Measurements from ENCODE around the gene MAP1S.

DNA sequence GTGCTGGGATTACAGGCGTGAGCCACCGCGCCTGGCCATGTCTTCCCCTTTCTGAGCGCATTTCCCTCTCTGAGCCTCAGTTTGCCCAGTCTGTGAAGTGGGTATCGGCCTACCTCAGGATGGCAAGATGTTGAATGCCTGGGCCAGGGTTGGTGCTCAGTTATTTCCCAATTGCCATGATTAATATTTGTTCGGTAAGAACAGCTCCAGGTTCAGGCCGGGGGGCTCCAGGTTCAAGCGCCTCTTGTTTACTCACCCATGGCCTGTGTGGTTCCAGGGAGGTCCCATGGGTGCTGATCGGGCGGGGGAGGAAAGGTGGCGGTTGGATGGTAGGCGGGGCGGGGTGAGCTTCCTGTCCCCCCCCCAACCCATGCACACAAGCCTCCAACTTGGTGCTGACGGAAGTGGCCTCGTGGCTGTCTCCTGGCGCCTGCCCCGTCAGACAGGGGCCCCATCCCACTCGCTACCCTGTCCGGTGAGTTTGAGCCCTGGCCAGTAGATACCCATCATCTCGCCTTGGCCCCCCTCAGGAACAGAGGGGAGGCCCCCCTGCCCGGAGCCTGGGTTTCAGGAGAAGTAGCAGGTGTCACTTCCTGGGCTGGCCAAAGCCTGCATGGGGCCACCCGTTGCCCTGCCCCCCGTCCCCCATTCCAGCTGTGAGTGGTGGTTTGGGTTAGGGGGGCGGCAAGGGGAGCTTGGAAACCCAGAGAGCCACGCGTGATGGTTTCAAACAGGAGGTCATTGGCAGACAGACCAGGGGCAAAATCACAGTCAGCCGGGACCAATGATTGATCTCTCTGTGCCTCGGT lies 32.0 kb downstream of the MAP1S start, which contains the start of gene FCHO1:
- TF ChIP-seq CHD2 (IDR thresholded peaks at IDR 0.05; ENCODE audit: low read length): no peak
- TF ChIP-seq RFX5 (IDR thresholded peaks at IDR 0.05; ENCODE audit: borderline replicate concordance, low read depth, low read length): no peak
- no peak for TF ChIP-seq POLR2AphosphoS5 (IDR thresholded peaks at IDR 0.05; ENCODE audit: low read depth, low read length)
- TF ChIP-seq, protein P1, sequence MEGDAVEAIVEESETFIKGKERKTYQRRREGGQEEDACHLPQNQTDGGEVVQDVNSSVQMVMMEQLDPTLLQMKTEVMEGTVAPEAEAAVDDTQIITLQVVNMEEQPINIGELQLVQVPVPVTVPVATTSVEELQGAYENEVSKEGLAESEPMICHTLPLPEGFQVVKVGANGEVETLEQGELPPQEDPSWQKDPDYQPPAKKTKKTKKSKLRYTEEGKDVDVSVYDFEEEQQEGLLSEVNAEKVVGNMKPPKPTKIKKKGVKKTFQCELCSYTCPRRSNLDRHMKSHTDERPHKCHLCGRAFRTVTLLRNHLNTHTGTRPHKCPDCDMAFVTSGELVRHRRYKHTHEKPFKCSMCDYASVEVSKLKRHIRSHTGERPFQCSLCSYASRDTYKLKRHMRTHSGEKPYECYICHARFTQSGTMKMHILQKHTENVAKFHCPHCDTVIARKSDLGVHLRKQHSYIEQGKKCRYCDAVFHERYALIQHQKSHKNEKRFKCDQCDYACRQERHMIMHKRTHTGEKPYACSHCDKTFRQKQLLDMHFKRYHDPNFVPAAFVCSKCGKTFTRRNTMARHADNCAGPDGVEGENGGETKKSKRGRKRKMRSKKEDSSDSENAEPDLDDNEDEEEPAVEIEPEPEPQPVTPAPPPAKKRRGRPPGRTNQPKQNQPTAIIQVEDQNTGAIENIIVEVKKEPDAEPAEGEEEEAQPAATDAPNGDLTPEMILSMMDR (IDR thresholded peaks at IDR 0.05; ENCODE audit: control extremely low read depth in 1 of 3, insufficient read depth in 1 of 3, low read depth in 1 of 3, low read length in 3 of 3): no peak
- no peak for TF ChIP-seq EP300 (IDR thresholded peaks at IDR 0.05; ENCODE audit: borderline replicate concordance in 1 of 2, low read depth in 2 of 2, low read length in 2 of 2)
- no peak for TF ChIP-seq BRCA1 (IDR thresholded peaks at IDR 0.05; ENCODE audit: low read depth, low read length)
- TF ChIP-seq, protein P2, sequence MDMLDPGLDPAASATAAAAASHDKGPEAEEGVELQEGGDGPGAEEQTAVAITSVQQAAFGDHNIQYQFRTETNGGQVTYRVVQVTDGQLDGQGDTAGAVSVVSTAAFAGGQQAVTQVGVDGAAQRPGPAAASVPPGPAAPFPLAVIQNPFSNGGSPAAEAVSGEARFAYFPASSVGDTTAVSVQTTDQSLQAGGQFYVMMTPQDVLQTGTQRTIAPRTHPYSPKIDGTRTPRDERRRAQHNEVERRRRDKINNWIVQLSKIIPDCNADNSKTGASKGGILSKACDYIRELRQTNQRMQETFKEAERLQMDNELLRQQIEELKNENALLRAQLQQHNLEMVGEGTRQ (IDR thresholded peaks at IDR 0.05; ENCODE audit: low read length): no peak
- no peak for TF ChIP-seq SRF (IDR thresholded peaks at IDR 0.05; ENCODE audit: low read depth, low read length)
